ENCODE measurements around the gene TBC1D3B.
"Not testable (repeated sequence)": the region's sequence is repeated elsewhere in the genome, so short reads cannot be mapped to it uniquely, and the experiment has no call there.

The TBC1D3B gene

GRCh38 chr17:36201102-36201501, 24.7 kb upstream of the TBC1D3B start:
- peaks cover 0 to 27% (median 0%) of the 10 kb centered on the region in 5 donors for H3K4me1 ChIP-seq (ENCODE audit: control insufficient read depth in 5 of 5, insufficient read depth in 5 of 5, low read length in 5 of 5)
- not testable (repeated sequence) for H3K27ac ChIP-seq (ENCODE audit: low read depth, low read length); H3K9ac ChIP-seq (ENCODE audit: low read length in 5 of 5); H3K36me3 ChIP-seq (ENCODE audit: control insufficient read depth in 5 of 5, insufficient read depth in 5 of 5, low read length in 5 of 5); H3K9me3 ChIP-seq (ENCODE audit: control insufficient read depth in 5 of 5, low read length in 5 of 5); H3K4me3 ChIP-seq (ENCODE audit: low read depth in 1 of 5, low read length in 5 of 5); H3K27me3 ChIP-seq (ENCODE audit: control insufficient read depth in 5 of 5, insufficient read depth in 4 of 5, low read length in 5 of 5)

- no peak overlapping the region for H3K4me3 ChIP-seq (ENCODE audit: low read depth in 1 of 5, low read length in 5 of 5)
Measured at GRCh38 chr17:36198831-36199465, 22.5 kb upstream of the TBC1D3B start.

GRCh38 chr17:36197387-36197703, 20.9 kb upstream of the TBC1D3B start:
- no peak overlapping the region for H3K4me3 ChIP-seq (ENCODE audit: low read depth in 1 of 5, low read length in 5 of 5)
- H3K36me3 ChIP-seq (ENCODE audit: control insufficient read depth in 5 of 5, insufficient read depth in 5 of 5, low read length in 5 of 5): no peaks in the 10 kb centered on the region
- H3K9ac ChIP-seq (ENCODE audit: low read length in 5 of 5): no peak overlapping the region
- H3K4me1 ChIP-seq (ENCODE audit: control insufficient read depth in 5 of 5, insufficient read depth in 5 of 5, low read length in 5 of 5): peaks cover 4 to 38% (median 6%) of the 10 kb centered on the region in 5 donors
- no peaks in the 10 kb centered on the region for H3K9me3 ChIP-seq (ENCODE audit: control insufficient read depth in 5 of 5, low read length in 5 of 5)
- peaks cover 0 to 16% (median 5%) of the 10 kb centered on the region in 5 donors for H3K27me3 ChIP-seq (ENCODE audit: control insufficient read depth in 5 of 5, insufficient read depth in 4 of 5, low read length in 5 of 5)
- H3K27ac ChIP-seq (ENCODE audit: low read depth, low read length): no peak overlapping the region

More at GRCh38 chr17:36198831-36199465, 22.5 kb upstream of the TBC1D3B start:
- Histone ChIP-seq H3K36me3 (ENCODE audit: control insufficient read depth in 5 of 5, insufficient read depth in 5 of 5, low read length in 5 of 5) (no peaks in the 10 kb centered on the region), H3K27ac (ENCODE audit: low read depth, low read length) (no peak overlapping the region), H3K4me1 (ENCODE audit: control insufficient read depth in 5 of 5, insufficient read depth in 5 of 5, low read length in 5 of 5) (peaks cover 0 to 38% (median 0%) of the 10 kb centered on the region in 5 donors), H3K27me3 (ENCODE audit: control insufficient read depth in 5 of 5, insufficient read depth in 4 of 5, low read length in 5 of 5) (peaks cover 0 to 16% (median 5%) of the 10 kb centered on the region in 5 donors), H3K9ac (ENCODE audit: low read length in 5 of 5) (no peak overlapping the region), H3K9me3 (ENCODE audit: control insufficient read depth in 5 of 5, low read length in 5 of 5) (no peaks in the 10 kb centered on the region)

GRCh38 chr17:36196131-36196486, 19.7 kb upstream of the TBC1D3B start:
- H3K4me3 ChIP-seq (ENCODE audit: low read depth in 1 of 5, low read length in 5 of 5): no peak overlapping the region
- peaks cover 6 to 50% (median 13%) of the 10 kb centered on the region in 5 donors for H3K4me1 ChIP-seq (ENCODE audit: control insufficient read depth in 5 of 5, insufficient read depth in 5 of 5, low read length in 5 of 5)
- no peaks in the 10 kb centered on the region for H3K36me3 ChIP-seq (ENCODE audit: control insufficient read depth in 5 of 5, insufficient read depth in 5 of 5, low read length in 5 of 5)
- H3K27ac ChIP-seq (ENCODE audit: low read depth, low read length): no peak overlapping the region
- H3K9me3 ChIP-seq (ENCODE audit: control insufficient read depth in 5 of 5, low read length in 5 of 5): no peaks in the 10 kb centered on the region
- no peak overlapping the region for H3K9ac ChIP-seq (ENCODE audit: low read length in 5 of 5)
- H3K27me3 ChIP-seq (ENCODE audit: control insufficient read depth in 5 of 5, insufficient read depth in 4 of 5, low read length in 5 of 5): peaks cover 0 to 16% (median 5%) of the 10 kb centered on the region in 5 donors

GRCh38 chr17:36195434-36196130, 19.1 kb upstream of the TBC1D3B start:
- Histone ChIP-seq H3K4me1 (ENCODE audit: control insufficient read depth in 5 of 5, insufficient read depth in 5 of 5, low read length in 5 of 5) (peaks cover 6 to 55% (median 13%) of the 10 kb centered on the region in 5 donors), H3K9me3 (ENCODE audit: control insufficient read depth in 5 of 5, low read length in 5 of 5) (no peaks in the 10 kb centered on the region), H3K27ac (ENCODE audit: low read depth, low read length) (no peak overlapping the region), H3K4me3 (ENCODE audit: low read depth in 1 of 5, low read length in 5 of 5) (no peak overlapping the region), H3K27me3 (ENCODE audit: control insufficient read depth in 5 of 5, insufficient read depth in 4 of 5, low read length in 5 of 5) (peaks cover 0 to 16% (median 5%) of the 10 kb centered on the region in 5 donors), H3K9ac (ENCODE audit: low read length in 5 of 5) (no peak overlapping the region), H3K36me3 (ENCODE audit: control insufficient read depth in 5 of 5, insufficient read depth in 5 of 5, low read length in 5 of 5) (no peaks in the 10 kb centered on the region)

GRCh38 chr17:36194832-36195433, 18.5 kb upstream of the TBC1D3B start:
- H3K9me3 ChIP-seq (ENCODE audit: control insufficient read depth in 5 of 5, low read length in 5 of 5); H3K36me3 ChIP-seq (ENCODE audit: control insufficient read depth in 5 of 5, insufficient read depth in 5 of 5, low read length in 5 of 5); H3K4me3 ChIP-seq (ENCODE audit: low read depth in 1 of 5, low read length in 5 of 5); H3K27ac ChIP-seq (ENCODE audit: low read depth, low read length); H3K9ac ChIP-seq (ENCODE audit: low read length in 5 of 5): not testable (repeated sequence)
- Histone ChIP-seq H3K4me1 (ENCODE audit: control insufficient read depth in 5 of 5, insufficient read depth in 5 of 5, low read length in 5 of 5) (peaks cover 6 to 62% (median 13%) of the 10 kb centered on the region in 5 donors), H3K27me3 (ENCODE audit: control insufficient read depth in 5 of 5, insufficient read depth in 4 of 5, low read length in 5 of 5) (peaks cover 0 to 16% (median 5%) of the 10 kb centered on the region in 5 donors)

- H3K27ac ChIP-seq (ENCODE audit: low read depth, low read length); H3K9ac ChIP-seq (ENCODE audit: low read length in 5 of 5); H3K9me3 ChIP-seq (ENCODE audit: control insufficient read depth in 5 of 5, low read length in 5 of 5); H3K4me3 ChIP-seq (ENCODE audit: low read depth in 1 of 5, low read length in 5 of 5); H3K36me3 ChIP-seq (ENCODE audit: control insufficient read depth in 5 of 5, insufficient read depth in 5 of 5, low read length in 5 of 5): not testable (repeated sequence)
- Histone ChIP-seq H3K4me1 (ENCODE audit: control insufficient read depth in 5 of 5, insufficient read depth in 5 of 5, low read length in 5 of 5) (peaks cover 6 to 65% (median 13%) of the 10 kb centered on the region in 5 donors), H3K27me3 (ENCODE audit: control insufficient read depth in 5 of 5, insufficient read depth in 4 of 5, low read length in 5 of 5) (peaks cover 0 to 16% (median 5%) of the 10 kb centered on the region in 5 donors)
Measured at GRCh38 chr17:36194147-36194831, 17.9 kb upstream of the TBC1D3B start.

- Histone ChIP-seq H3K9ac (ENCODE audit: low read length in 5 of 5) (no peak overlapping the region), H3K27ac (ENCODE audit: low read depth, low read length) (no peak overlapping the region), H3K4me1 (ENCODE audit: control insufficient read depth in 5 of 5, insufficient read depth in 5 of 5, low read length in 5 of 5) (peaks cover 6 to 65% (median 13%) of the 10 kb centered on the region in 5 donors), H3K9me3 (ENCODE audit: control insufficient read depth in 5 of 5, low read length in 5 of 5) (no peaks in the 10 kb centered on the region), H3K4me3 (ENCODE audit: low read depth in 1 of 5, low read length in 5 of 5) (no peak overlapping the region), H3K27me3 (ENCODE audit: control insufficient read depth in 5 of 5, insufficient read depth in 4 of 5, low read length in 5 of 5) (peaks cover 0 to 19% (median 0%) of the 10 kb centered on the region in 5 donors), H3K36me3 (ENCODE audit: control insufficient read depth in 5 of 5, insufficient read depth in 5 of 5, low read length in 5 of 5) (no peaks in the 10 kb centered on the region)
Measured at GRCh38 chr17:36193216-36193775, 16.9 kb upstream of the TBC1D3B start.

GRCh38 chr17:36190549-36191330, 14.3 kb upstream of the TBC1D3B start:
- H3K36me3 ChIP-seq (ENCODE audit: control insufficient read depth in 5 of 5, insufficient read depth in 5 of 5, low read length in 5 of 5); H3K4me3 ChIP-seq (ENCODE audit: low read depth in 1 of 5, low read length in 5 of 5); H3K9ac ChIP-seq (ENCODE audit: low read length in 5 of 5); H3K9me3 ChIP-seq (ENCODE audit: control insufficient read depth in 5 of 5, low read length in 5 of 5); H3K27ac ChIP-seq (ENCODE audit: low read depth, low read length): not testable (repeated sequence)
- Histone ChIP-seq H3K27me3 (ENCODE audit: control insufficient read depth in 5 of 5, insufficient read depth in 4 of 5, low read length in 5 of 5) (peaks cover 0 to 18% (median 0%) of the 10 kb centered on the region in 5 donors), H3K4me1 (ENCODE audit: control insufficient read depth in 5 of 5, insufficient read depth in 5 of 5, low read length in 5 of 5) (peaks cover 6 to 63% (median 13%) of the 10 kb centered on the region in 5 donors)

Data from subcutaneous abdominal adipose tissue (tissue), 5 donors.